ENCODE results near the gene SP100.
"Not testable (repeated sequence)": the region's sequence is repeated elsewhere in the genome, so short reads cannot be mapped to it uniquely, and the experiment has no call there.

SP100 gene

DNA sequence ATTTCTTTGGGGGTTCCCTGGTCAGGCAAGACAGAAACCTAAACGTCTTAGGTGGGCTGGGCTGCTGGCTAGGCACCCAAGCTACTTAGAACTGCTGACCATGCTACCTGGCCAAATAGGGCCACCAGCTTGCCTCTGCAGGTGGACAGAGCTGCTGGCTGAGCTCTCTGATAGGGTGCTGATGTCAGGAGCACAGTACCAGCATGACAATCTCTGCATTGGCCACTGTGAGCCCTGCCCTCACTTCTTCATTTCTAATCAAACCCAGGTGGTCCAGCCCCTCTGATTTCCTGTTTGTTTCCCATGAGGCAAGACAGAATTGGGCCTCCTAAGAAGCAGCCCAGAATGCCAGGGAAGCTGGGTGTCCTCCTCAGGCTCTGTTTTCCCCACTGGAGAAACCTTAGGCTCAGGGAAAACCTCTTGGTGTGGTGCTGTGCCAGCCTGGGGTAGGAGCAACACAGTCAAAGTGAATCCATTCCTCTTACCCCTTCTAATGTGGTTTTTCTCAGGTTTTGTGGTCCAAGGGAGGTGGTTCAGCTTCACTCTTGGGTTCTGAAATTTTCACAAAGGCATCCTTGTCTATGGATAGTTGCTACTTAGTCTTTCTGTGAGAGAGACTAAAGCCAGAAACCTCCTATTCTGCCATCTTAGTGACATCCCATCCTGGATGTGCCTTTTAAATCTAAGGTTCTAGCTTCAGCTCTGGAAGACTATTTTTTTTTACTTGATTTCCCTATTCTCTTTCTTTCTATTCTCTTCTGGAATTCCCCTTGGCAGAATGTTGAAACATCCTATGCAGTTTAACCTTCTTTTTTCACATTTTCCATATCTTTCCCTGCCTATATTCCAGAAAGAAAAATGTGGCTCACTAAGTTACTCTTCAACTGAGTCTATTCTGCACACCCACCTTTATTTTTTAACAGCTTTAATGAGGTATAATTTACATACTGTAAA, 15.2 kb downstream of the SP100 start:
- no peaks in the 10 kb centered on the region for H3K27me3 Mint-ChIP-seq (ENCODE audit: low read depth)
- H3K27ac Mint-ChIP-seq: peak overlapping the region; percentile 20
- H3K9me3 Mint-ChIP-seq: peaks cover 48% of the 10 kb centered on the region
- H3K36me3 Mint-ChIP-seq (ENCODE audit: low read depth): peaks cover 88% of the 10 kb centered on the region
- peaks cover 49% of the 10 kb centered on the region for H3K4me1 Mint-ChIP-seq (ENCODE audit: low read depth)
- DNase-seq (ENCODE audit: low spot score): no peak
- peak overlapping the region; percentile 50 for H3K4me3 Mint-ChIP-seq

DNA sequence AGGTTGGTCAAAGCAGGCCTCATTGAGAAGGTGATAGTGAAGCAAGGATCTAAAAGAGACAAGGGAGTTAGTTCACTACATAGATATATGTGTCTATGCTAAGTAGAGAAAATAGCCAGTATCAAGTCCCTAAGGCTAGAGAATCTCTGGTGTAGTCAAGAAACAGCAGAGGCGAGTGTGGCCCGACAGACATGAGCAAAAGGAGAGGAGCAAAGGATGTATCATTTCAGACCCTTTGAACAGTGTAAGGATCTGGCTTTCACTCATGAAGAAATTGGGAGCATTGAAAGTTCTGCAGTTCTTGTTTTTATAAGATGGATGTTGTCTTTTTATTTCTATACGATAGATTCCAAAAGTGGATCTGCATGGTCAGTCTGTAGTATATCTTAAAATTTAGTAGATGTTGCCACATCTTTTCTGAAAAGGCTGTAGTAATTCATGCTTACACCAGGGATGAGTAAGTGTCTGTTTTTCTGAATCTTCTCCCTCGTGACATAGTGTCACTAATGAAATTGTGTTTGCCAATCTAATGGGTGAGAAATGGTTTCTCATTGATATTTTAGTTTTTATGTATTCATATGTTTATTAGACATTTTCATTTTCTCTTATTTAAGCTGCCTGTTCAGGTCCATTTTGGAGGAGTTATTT, 18.8 kb downstream of the SP100 start:
- peaks cover 87% of the 10 kb centered on the region for H3K36me3 Mint-ChIP-seq (ENCODE audit: low read depth)
- peaks cover 43% of the 10 kb centered on the region for H3K4me1 Mint-ChIP-seq (ENCODE audit: low read depth)
- peaks cover 39% of the 10 kb centered on the region for H3K9me3 Mint-ChIP-seq
- H3K27ac Mint-ChIP-seq: no peak overlapping the region
- H3K27me3 Mint-ChIP-seq (ENCODE audit: low read depth): no peaks in the 10 kb centered on the region
- no peak overlapping the region for H3K4me3 Mint-ChIP-seq
- DNase-seq (ENCODE audit: low spot score): no peak

DNA sequence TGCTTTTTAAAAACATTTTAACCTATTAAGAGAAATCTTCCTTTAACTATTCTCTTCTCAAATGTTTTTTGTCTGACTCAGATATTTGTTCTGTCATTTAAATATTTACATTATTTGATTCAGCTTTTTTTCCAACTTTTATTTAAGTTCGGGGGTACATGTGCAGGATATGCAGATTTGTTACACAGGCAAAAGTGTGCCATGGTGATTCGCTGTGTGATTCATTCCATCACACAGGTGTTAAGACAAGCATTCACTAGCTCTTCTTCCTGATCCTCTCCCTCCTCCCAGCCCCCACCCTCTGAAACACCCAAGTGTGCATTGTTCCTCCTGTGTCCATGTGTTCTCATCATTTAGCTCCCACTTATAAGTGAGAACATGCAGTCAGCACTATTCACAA, 19.4 kb downstream of the SP100 start:
- Mint-ChIP-seq H3K4me3 (no peak overlapping the region), H3K36me3 (ENCODE audit: low read depth) (peaks cover 83% of the 10 kb centered on the region), H3K27ac (no peak overlapping the region), H3K27me3 (ENCODE audit: low read depth) (no peaks in the 10 kb centered on the region), H3K9me3 (peaks cover 34% of the 10 kb centered on the region), H3K4me1 (ENCODE audit: low read depth) (peaks cover 41% of the 10 kb centered on the region)
- no peak for DNase-seq (ENCODE audit: low spot score)

DNA sequence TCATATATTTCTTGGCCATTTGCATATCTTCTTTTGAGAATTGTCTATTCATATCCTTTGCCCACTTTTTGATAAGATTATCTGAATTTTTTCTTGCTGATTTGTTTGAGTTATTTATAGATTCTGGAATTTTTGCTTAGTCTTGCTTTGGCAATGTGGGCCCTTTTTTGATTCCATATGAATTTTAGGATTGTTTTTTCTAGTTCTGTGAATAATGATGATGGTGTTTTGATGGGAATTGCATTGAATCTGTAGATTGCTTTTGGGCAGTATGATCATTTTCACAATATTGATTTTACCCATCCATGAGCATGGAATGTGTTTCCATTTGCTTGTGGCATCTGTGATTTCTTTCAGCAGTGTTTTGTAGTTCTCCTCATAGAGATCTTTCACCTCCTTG, 23.1 kb downstream of the SP100 start:
- peaks cover 46% of the 10 kb centered on the region for H3K4me1 Mint-ChIP-seq (ENCODE audit: low read depth)
- peak overlapping the region; percentile 82 for H3K4me3 Mint-ChIP-seq
- not testable (repeated sequence) for H3K27me3 Mint-ChIP-seq (ENCODE audit: low read depth); DNase-seq (ENCODE audit: low spot score)
- H3K9me3 Mint-ChIP-seq: peaks cover 16% of the 10 kb centered on the region
- H3K36me3 Mint-ChIP-seq (ENCODE audit: low read depth): peaks cover 82% of the 10 kb centered on the region
- H3K27ac Mint-ChIP-seq: peak overlapping the region; percentile 96

DNA sequence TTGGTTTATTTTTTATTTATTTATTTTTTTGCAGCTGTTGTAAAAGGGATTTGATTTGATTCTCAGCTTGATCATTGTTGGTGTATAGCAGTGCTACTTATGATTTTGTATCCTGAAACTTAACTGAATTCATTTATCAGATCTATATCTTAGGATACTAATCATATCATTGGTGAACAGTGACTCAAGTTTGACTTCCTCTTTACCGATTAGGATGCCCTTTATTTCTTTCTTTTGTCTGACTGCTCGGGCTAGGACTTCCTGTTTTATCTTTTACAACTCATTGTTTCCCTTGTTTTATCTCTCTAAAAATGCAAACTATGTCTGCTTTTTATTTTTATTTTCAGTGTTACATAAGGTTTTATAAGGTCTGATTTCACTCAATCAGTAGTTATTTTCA, 23.6 kb downstream of the SP100 start:
- Mint-ChIP-seq H3K27ac (peak overlapping the region; percentile 96), H3K9me3 (peaks cover 16% of the 10 kb centered on the region), H3K4me1 (ENCODE audit: low read depth) (peaks cover 46% of the 10 kb centered on the region), H3K36me3 (ENCODE audit: low read depth) (peaks cover 82% of the 10 kb centered on the region), H3K27me3 (ENCODE audit: low read depth) (no peaks in the 10 kb centered on the region), H3K4me3 (peak overlapping the region; percentile 82)
- DNase-seq (ENCODE audit: low spot score): no peak

DNA sequence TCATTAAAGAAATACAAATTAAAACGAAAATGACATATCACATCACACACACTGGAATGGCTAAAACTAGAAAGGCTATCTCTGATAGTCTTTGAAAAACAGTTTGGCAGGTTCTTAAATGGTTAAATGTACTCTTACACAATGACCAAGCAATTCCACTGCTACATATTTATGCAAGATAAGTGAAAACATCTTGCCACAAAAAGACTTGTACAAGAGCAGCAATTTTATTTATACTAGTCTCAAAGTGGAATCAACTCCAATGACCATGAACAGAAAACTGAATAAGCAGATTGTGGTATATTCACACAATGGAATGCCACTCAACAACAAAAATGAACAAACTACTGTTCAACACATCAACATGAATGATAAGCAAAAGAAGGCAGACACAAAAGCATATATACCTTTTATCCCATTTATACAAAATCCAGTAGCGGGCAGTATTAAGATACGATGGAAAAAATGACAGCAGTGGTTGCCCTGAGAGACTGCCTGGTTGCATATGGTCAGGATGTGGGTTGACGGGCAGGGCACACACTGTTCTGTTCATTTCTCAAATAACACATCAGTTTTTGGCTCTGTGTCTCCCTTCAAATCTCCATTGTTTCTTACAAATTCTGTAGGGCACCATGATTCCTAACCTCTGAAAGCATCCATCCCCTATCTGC, 25.4 kb downstream of the SP100 start:
- peaks cover 78% of the 10 kb centered on the region for H3K36me3 Mint-ChIP-seq (ENCODE audit: low read depth)

DNA sequence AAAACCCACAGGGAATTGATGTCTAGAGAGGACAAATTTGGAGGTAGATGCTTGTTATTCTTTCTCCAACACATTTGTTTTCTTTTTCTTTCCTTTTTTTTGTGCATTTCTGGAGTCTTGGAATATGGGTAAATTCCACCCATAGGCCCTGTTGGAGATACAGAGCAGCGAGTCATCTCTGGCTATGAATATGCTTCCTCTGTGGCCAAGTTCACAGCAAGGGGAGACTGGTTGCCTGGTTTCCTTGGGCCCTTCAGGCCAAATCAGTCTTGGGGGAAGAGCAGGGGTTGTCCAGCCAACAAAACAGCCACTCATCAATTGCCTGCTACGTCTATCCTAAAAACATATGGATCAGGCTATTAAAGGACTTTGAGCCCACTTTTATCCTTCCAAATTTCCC, 27.5 kb downstream of the SP100 start:
- Mint-ChIP-seq H3K4me1 (ENCODE audit: low read depth) (peaks cover 70% of the 10 kb centered on the region), H3K36me3 (ENCODE audit: low read depth) (peaks cover 81% of the 10 kb centered on the region), H3K27me3 (ENCODE audit: low read depth) (no peaks in the 10 kb centered on the region), H3K27ac (peak overlapping the region; percentile 68), H3K4me3 (no peak overlapping the region), H3K9me3 (no peaks in the 10 kb centered on the region)
- DNase-seq (ENCODE audit: low spot score): no peak

More for the DNA sequence above, 25.4 kb downstream of the SP100 start:
- Mint-ChIP-seq H3K9me3 (peaks cover 3% of the 10 kb centered on the region), H3K27me3 (ENCODE audit: low read depth) (no peaks in the 10 kb centered on the region), H3K27ac (peak overlapping the region; percentile 90), H3K4me3 (peak overlapping the region; percentile 60), H3K4me1 (ENCODE audit: low read depth) (peaks cover 48% of the 10 kb centered on the region)
- peak; percentile 61 for DNase-seq (ENCODE audit: low spot score)

DNA sequence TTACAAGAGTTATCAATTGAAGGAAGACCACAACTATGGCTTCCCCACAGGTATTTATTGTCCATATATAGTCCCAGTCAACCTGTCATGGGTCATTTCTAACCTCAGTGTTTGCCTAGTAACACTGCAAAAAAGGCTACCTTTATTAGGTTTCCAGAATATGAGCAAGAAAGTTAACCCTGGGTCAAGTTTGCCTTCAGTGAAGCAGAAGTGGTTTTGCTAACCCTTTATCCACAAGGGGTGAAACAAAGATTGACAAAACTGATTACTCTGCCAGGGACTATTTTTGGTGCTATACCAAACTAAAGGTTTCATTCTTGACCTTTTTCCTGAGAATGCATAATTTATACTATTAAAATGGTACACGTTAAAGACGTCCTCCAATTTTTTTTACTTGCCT, 28.8 kb downstream of the SP100 start:
- Mint-ChIP-seq H3K4me3 (no peak overlapping the region), H3K4me1 (ENCODE audit: low read depth) (peaks cover 66% of the 10 kb centered on the region), H3K36me3 (ENCODE audit: low read depth) (peaks cover 79% of the 10 kb centered on the region), H3K27ac (no peak overlapping the region), H3K9me3 (no peaks in the 10 kb centered on the region), H3K27me3 (ENCODE audit: low read depth) (no peaks in the 10 kb centered on the region)
- no peak for DNase-seq (ENCODE audit: low spot score)

DNA sequence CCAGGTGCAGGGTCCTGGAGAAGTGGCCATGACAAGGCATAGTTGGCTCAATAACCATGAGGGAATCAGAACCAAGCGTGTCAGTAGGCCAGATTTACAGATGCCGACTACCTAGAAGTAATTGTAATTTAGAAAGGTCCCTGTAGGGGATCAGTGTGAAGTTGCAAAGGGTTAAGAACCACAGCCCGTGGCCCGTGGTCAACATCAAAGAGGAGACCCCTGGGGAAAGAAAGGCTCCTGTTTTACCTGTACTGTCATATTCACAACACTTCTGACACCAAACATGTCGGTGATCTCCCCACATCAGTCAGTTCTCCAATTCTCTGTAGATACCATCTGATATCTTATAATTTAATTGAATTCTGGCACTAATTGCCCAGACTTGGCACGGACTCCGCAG, 31.0 kb downstream of the SP100 start:
- Mint-ChIP-seq H3K9me3 (no peaks in the 10 kb centered on the region), H3K27ac (peak overlapping the region; percentile 95), H3K4me3 (no peak overlapping the region), H3K27me3 (ENCODE audit: low read depth) (no peaks in the 10 kb centered on the region), H3K4me1 (ENCODE audit: low read depth) (peaks cover 63% of the 10 kb centered on the region), H3K36me3 (ENCODE audit: low read depth) (peaks cover 84% of the 10 kb centered on the region)
- no peak for DNase-seq (ENCODE audit: low spot score)

DNA sequence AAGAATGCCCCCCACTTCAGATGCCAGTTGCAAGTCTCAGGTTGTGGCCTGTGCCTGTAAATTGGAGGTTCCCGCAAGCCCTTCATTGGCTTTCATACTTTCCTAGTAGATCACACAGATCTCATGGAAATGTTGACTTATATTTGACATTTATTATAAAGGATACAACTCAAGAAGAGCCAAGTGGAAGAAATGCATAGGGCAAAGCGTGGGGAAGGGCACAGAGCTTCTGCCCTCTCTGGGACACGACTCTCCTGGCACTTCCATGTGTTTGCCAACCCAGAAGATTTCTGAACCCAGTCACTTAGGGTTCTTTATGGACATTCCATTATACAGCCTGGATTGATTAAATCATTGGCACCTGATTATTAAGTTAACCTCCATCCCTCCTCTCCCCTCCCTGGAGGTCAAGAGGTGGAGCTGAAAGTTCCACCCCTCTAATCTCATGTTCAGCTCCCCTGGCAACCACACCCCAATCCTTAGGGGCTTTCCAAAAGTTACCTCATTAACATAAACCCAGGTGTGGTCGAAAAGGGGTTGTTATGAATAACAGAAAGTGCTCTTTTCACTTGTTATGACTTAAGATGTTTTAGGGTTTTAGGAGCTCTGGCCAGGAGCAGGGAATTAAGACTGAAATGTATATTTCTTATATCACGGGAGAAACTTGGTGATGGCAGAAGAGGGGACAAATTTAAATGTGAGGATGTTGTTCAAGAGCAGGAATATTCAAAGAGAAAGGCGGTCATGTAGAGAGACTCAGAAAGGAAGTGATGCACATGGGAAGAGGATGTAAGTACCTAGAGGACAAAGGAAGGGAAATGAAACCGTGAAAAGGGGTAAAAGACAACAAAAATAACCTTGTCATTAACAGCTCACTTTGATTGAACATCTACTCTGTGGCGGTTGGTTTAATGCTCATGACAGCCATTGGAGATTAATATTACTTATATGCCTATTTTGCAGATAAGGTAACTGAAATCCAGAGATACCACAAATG, 31.8 kb downstream of the SP100 start:
- peak; percentile 50 for DNase-seq (ENCODE audit: low spot score)
- Mint-ChIP-seq H3K36me3 (ENCODE audit: low read depth) (peaks cover 84% of the 10 kb centered on the region), H3K27me3 (ENCODE audit: low read depth) (no peaks in the 10 kb centered on the region), H3K4me1 (ENCODE audit: low read depth) (peaks cover 62% of the 10 kb centered on the region), H3K27ac (peak overlapping the region; percentile 95), H3K4me3 (peak overlapping the region; percentile 75), H3K9me3 (peaks cover 2% of the 10 kb centered on the region)

DNA sequence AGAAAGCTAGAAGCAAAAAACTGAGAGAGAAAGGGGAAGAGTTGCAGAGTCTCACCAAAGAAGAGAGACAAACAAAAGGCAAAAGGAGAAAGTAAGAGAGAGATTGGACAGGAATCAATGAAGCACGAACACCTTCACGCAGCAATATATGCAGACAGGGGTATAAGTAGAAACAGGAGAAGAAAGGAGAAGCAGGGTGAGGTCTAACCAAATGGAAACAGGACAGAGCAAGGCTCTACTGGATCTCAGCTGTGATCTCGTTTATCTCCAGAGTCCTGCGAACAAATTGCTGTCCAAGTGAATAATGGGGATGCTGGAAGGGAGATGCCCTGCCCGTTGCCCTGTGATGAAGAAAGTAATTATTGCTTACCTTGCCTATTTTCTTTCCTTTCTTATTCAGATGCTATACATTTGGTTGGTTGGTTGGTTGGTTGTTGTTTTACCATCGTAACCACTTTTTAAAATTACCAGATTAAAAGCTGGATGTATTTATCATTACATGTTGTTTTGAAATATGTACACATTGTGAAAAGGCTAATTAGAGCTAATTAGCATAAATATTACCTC, 34.0 kb downstream of the SP100 start:
- peaks cover 59% of the 10 kb centered on the region for H3K4me1 Mint-ChIP-seq (ENCODE audit: low read depth)

DNA sequence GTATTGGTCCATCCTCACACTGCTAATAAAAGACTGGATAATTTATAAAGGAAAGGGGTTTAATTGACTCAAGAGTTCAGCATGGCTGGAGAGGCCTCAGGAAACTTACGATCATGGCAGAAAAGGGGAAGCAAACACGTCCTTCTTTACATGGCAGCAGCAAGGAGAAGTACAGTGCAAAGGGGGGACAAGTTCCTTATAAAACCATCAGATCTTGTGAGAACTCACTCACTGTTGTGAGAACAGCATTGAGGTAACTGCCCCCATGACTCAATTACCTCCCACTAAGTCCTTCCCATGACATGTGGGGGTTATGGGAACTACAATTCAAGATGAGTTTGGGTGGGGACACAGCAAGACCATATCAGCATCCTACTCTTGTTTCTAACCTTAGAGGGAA, 37.0 kb downstream of the SP100 start:
- peaks cover 31% of the 10 kb centered on the region for H3K9me3 Mint-ChIP-seq
- peaks cover 64% of the 10 kb centered on the region for H3K4me1 Mint-ChIP-seq (ENCODE audit: low read depth)
- peaks cover 91% of the 10 kb centered on the region for H3K36me3 Mint-ChIP-seq (ENCODE audit: low read depth)
- no peak overlapping the region for H3K4me3 Mint-ChIP-seq
- DNase-seq (ENCODE audit: low spot score): no peak
- no peaks in the 10 kb centered on the region for H3K27me3 Mint-ChIP-seq (ENCODE audit: low read depth)
- no peak overlapping the region for H3K27ac Mint-ChIP-seq

More for the DNA sequence above, 34.0 kb downstream of the SP100 start:
- H3K36me3 Mint-ChIP-seq (ENCODE audit: low read depth): peaks cover 86% of the 10 kb centered on the region
- no peak for DNase-seq (ENCODE audit: low spot score)
- H3K27me3 Mint-ChIP-seq (ENCODE audit: low read depth): no peaks in the 10 kb centered on the region
- peaks cover 16% of the 10 kb centered on the region for H3K9me3 Mint-ChIP-seq
- H3K27ac Mint-ChIP-seq: peak overlapping the region; percentile 14
- no peak overlapping the region for H3K4me3 Mint-ChIP-seq
